ENCODE results near the gene SHBG.

- no peak for TF ChIP-seq CTCF (IDR thresholded peaks at IDR 0.05)
- no peak for TF ChIP-seq POLR2A (IDR thresholded peaks at IDR 0.05)
Observed at GRCh38 chr17:7676533-7676932, 46.6 kb downstream of the SHBG start.

All from thyroid gland (tissue), 4 donors.